SU-DHL-6 (cell line): ENCODE data around the gene ERICH2.

ENCODE experiments used
- CTCF ChIP-seq: fragments of 200-600 bp; sonication (generic); IDR thresholded peaks from one replicate; pipeline ENCODE4 v1.5.1; 2017; ENCODE audit warnings: antibody characterized with exemption, mild to moderate bottlenecking, low read length, moderate library complexity; ENCODE audit not compliant: insufficient read depth, poor library complexity, severe bottlenecking
- EZH2phosphoT487 ChIP-seq: fragments of 200-600 bp; sonication (generic), shearing (Covaris generic); conservative IDR thresholded peaks from 2 replicates; pipeline ENCODE4 v1.6.1; 2018; ENCODE audit warnings: mild to moderate bottlenecking, antibody characterized with exemption, low read length, moderate library complexity, mixed read lengths

DNA sequence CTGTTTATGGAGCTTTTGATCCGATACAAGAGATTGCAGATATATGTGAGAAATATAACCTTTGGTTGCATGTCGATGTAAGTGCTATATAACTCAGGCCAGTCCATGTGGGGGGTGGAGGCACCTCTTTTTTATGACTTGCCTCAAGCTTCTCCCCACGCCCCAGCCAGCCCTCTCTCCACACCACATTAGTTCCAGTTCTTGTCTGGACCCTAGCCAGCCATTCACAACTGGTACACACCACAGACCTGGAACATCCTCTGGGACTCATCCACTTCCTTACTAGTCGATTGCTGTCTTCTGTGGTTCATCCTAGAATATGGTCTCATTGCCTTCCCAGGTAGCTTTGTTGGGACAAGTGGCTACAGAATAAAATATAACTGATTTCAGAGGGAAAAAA, 77.5 kb downstream of the ERICH2 start:
- TF ChIP-seq CTCF, result no peak
- TF ChIP-seq EZH2phosphoT487, result no peak
